OCI-LY1 (cell line): ENCODE results near the gene ANKRD42.

ENCODE experiments used
- H2AFZ ChIP-seq: fragments of 200-600 bp; sonication (generic), shearing (Covaris generic); 2 replicates; pipeline ENCODE4 v1.6.0; 2014; ENCODE audit warnings: antibody characterized with exemption, mild to moderate bottlenecking, low read length
- H3F3A ChIP-seq: fragments of 200-600 bp; sonication (generic), shearing (Covaris generic); 2 replicates; pipeline ENCODE4 v1.6.0; 2014; ENCODE audit warnings: mild to moderate bottlenecking, antibody characterized with exemption, low read length, moderate library complexity; ENCODE audit not compliant: insufficient read depth
- H3K27ac ChIP-seq: fragments of 200-600 bp; sonication (generic); 2 replicates; pipeline ENCODE4 v1.5.1; 2014; ENCODE audit warnings: low read length, mixed run types, mild to moderate bottlenecking, low read depth; ENCODE audit not compliant: poor library complexity, severe bottlenecking
- H3K27me3 ChIP-seq: fragments of 200-600 bp; sonication (generic); 2 replicates; pipeline ENCODE4 v1.6.0; 2014; ENCODE audit warnings: antibody characterized with exemption, mild to moderate bottlenecking, low read length, moderate library complexity; ENCODE audit not compliant: insufficient read depth
- H3K36me3 ChIP-seq: fragments of 200-600 bp; sonication (generic); 2 replicates; pipeline ENCODE4 v1.6.1; 2014; ENCODE audit warnings: mild to moderate bottlenecking, antibody characterized with exemption, low read length, moderate library complexity, mixed read lengths; ENCODE audit not compliant: insufficient read depth
- H3K4me1 ChIP-seq: fragments of 200-600 bp; sonication (generic); 2 replicates; pipeline ENCODE4 v1.5.1; 2014; ENCODE audit warnings: mild to moderate bottlenecking, low read length, moderate library complexity; ENCODE audit not compliant: insufficient read depth, severe bottlenecking
- H3K4me2 ChIP-seq: fragments of 200-600 bp; sonication (generic), shearing (Covaris generic); 2 replicates; pipeline ENCODE4 v1.6.1; 2014; ENCODE audit warnings: low read length
- H3K4me3 ChIP-seq: fragments of 200-600 bp; sonication (generic); 2 replicates; pipeline ENCODE4 v1.5.1; 2014; ENCODE audit warnings: low read length, low read depth, mild to moderate bottlenecking, mixed read lengths; ENCODE audit not compliant: poor library complexity, severe bottlenecking
- H3K79me2 ChIP-seq: fragments of 200-600 bp; shearing (Covaris generic); 2 replicates; pipeline ENCODE4 v1.6.1; 2016; ENCODE audit warnings: mixed run types, low read length, mixed read lengths; ENCODE audit not compliant: insufficient read depth
- H3K9ac ChIP-seq: fragments of 200-600 bp; sonication (generic), shearing (Covaris generic); 2 replicates; pipeline ENCODE4 v1.6.1; 2014; ENCODE audit warnings: mild to moderate bottlenecking, low read length, mixed read lengths
- H3K9me2 ChIP-seq: fragments of 200-600 bp; sonication (generic), shearing (Covaris generic); 2 replicates; pipeline ENCODE4 v1.6.1; 2014; ENCODE audit warnings: low read depth, mild to moderate bottlenecking, low read length, mixed read lengths
- H3K9me3 ChIP-seq: fragments of 200-600 bp; shearing (Covaris generic); 2 replicates; pipeline ENCODE4 v1.6.1; 2014; ENCODE audit warnings: low read length, mixed read lengths
- H4K20me1 ChIP-seq: fragments of 200-600 bp; sonication (generic), shearing (Covaris generic); 2 replicates; pipeline ENCODE4 v1.6.0; 2016; ENCODE audit warnings: mild to moderate bottlenecking, low read length; ENCODE audit not compliant: insufficient read depth
- CTCF ChIP-seq: fragments of 200-600 bp; sonication (generic), shearing (Covaris generic); IDR thresholded peaks from 2 replicates; pipeline ENCODE4 v1.5.1; 2017; ENCODE audit warnings: mild to moderate bottlenecking, antibody characterized with exemption, low read length, moderate library complexity, mixed read lengths
- EZH2 ChIP-seq: fragments of 200-600 bp; sonication (generic), shearing (Covaris generic); IDR thresholded peaks from 2 replicates; pipeline ENCODE4 v1.8.0; 2017; ENCODE audit warnings: borderline replicate concordance, mixed run types, mild to moderate bottlenecking, antibody characterized with exemption, low read length, moderate library complexity, mixed read lengths

The ANKRD42 gene

GRCh38 chr11:83235825-83236224, 42.3 kb downstream of the ANKRD42 start:
- H3K4me2 ChIP-seq = no peak overlapping the region
- no peaks in the 10 kb centered on the region for H3K9me3 ChIP-seq
- H3K9ac ChIP-seq = no peak overlapping the region
- H3K4me1 ChIP-seq = no peaks in the 10 kb centered on the region
- H3K27me3 ChIP-seq = no peaks in the 10 kb centered on the region
- no peaks in the 10 kb centered on the region for H3K36me3 ChIP-seq
- no peak for TF ChIP-seq EZH2
- TF ChIP-seq CTCF = no peak
- H3K27ac ChIP-seq = no peak overlapping the region
- H3K79me2 ChIP-seq = no peaks in the 10 kb centered on the region
- H2AFZ ChIP-seq = no peak overlapping the region
- no peaks in the 10 kb centered on the region for H4K20me1 ChIP-seq
- no peaks in the 10 kb centered on the region for H3K9me2 ChIP-seq
- H3K4me3 ChIP-seq = no peak overlapping the region
- no peaks in the 10 kb centered on the region for H3F3A ChIP-seq

GRCh38 chr11:83238111-83238510, 44.6 kb downstream of the ANKRD42 start:
- no peak overlapping the region for H3K4me2 ChIP-seq
- H3K4me1 ChIP-seq = no peaks in the 10 kb centered on the region
- no peaks in the 10 kb centered on the region for H3K9me2 ChIP-seq
- H3K27me3 ChIP-seq = no peaks in the 10 kb centered on the region
- no peaks in the 10 kb centered on the region for H3K9me3 ChIP-seq
- H3K9ac ChIP-seq = no peak overlapping the region
- TF ChIP-seq CTCF = no peak
- TF ChIP-seq EZH2 = no peak
- H3K79me2 ChIP-seq = no peaks in the 10 kb centered on the region
- no peaks in the 10 kb centered on the region for H3F3A ChIP-seq
- H2AFZ ChIP-seq = no peak overlapping the region
- no peaks in the 10 kb centered on the region for H4K20me1 ChIP-seq
- H3K4me3 ChIP-seq = no peak overlapping the region
- no peaks in the 10 kb centered on the region for H3K36me3 ChIP-seq
- H3K27ac ChIP-seq = no peak overlapping the region

- H3K36me3 ChIP-seq = no peaks in the 10 kb centered on the region
- no peaks in the 10 kb centered on the region for H3K9me3 ChIP-seq
- H3K4me1 ChIP-seq = no peaks in the 10 kb centered on the region
- no peaks in the 10 kb centered on the region for H3K79me2 ChIP-seq
- no peak overlapping the region for H3K4me3 ChIP-seq
- TF ChIP-seq CTCF (peak; percentile 78), EZH2 (no peak)
- no peak overlapping the region for H3K4me2 ChIP-seq
- no peaks in the 10 kb centered on the region for H4K20me1 ChIP-seq
- no peaks in the 10 kb centered on the region for H3F3A ChIP-seq
- H3K27me3 ChIP-seq = no peaks in the 10 kb centered on the region
- H2AFZ ChIP-seq = no peak overlapping the region
- no peaks in the 10 kb centered on the region for H3K9me2 ChIP-seq
- no peak overlapping the region for H3K27ac ChIP-seq
- H3K9ac ChIP-seq = no peak overlapping the region
These were observed 47.9 kb downstream of the ANKRD42 start for GRCh38 chr11:83241291-83241946.
